HEK293 (cell line): Measurements from ENCODE around the gene PRKCA.

Source experiments
- CTCF ChIA-PET: fragments of 350-600 bp; formaldehyde crosslinking; extraction: SDS; loops from one replicate; lab custom pipeline; 2021; ENCODE audit warnings: antibody characterized with exemption; lab: Yijun Ruan, JAX
- POLR2A ChIA-PET: fragments of 300-600 bp; formaldehyde crosslinking; extraction: SDS; loops from one replicate; lab custom pipeline; 2020; ENCODE audit warnings: antibody characterized with exemption, inconsistent platforms; lab: Yijun Ruan, JAX
- H3K27ac ChIP-seq: fragments of 200-500 bp; sonication (Bioruptor generic); 2 replicates; pipeline ENCODE4 v1.5.1; 2014; ENCODE audit warnings: low read depth, low read length, control low read depth, inconsistent platforms; ENCODE audit errors: extremely low read depth
- H3K36me3 ChIP-seq, 2 experiments: fragments of 200-500 bp in 1 of 2; sonication (Bioruptor generic) in 1 of 2; 1 replicate in 1 of 2; 2 replicates in 1 of 2; pipeline ENCODE4 v1.5.1; 2014 to 2017; ENCODE audit warnings: inconsistent platforms in 2 of 2, low read length in 2 of 2; ENCODE audit not compliant: control insufficient read depth in 2 of 2, insufficient read depth in 1 of 2
- H3K4me1 ChIP-seq: fragments of 200-500 bp; sonication (Bioruptor generic); 2 replicates; pipeline ENCODE4 v1.5.1; 2014; ENCODE audit warnings: mild to moderate bottlenecking, low read length, inconsistent platforms; ENCODE audit not compliant: control insufficient read depth, insufficient read depth
- H3K4me3 ChIP-seq: 2 replicates; pipeline ENCODE4 v1.5.1; 2011; ENCODE audit warnings: low read depth, mild to moderate bottlenecking, control low read depth, low read length, moderate library complexity
- H3K9me3 ChIP-seq: fragments of 200-500 bp; sonication (Bioruptor generic); 2 replicates; pipeline ENCODE4 v1.5.1; 2014; ENCODE audit warnings: low read depth, low read length, inconsistent platforms; ENCODE audit not compliant: control insufficient read depth, insufficient read depth
- ATF2 ChIP-seq: fragments of 450-650 bp; formaldehyde crosslinking; IDR thresholded peaks from 2 replicates; pipeline ENCODE4 v1.5.1; 2016; ENCODE audit warnings: missing biosample characterization, missing genetic modification characterization, low read depth
- BCL6B ChIP-seq: fragments of 450-650 bp; formaldehyde crosslinking; IDR thresholded peaks from 2 replicates; pipeline ENCODE4 v1.5.1; 2017; ENCODE audit warnings: missing biosample characterization, missing genetic modification characterization
- EGR2 ChIP-seq: fragments of 450-650 bp; formaldehyde crosslinking; IDR thresholded peaks from 2 replicates; pipeline ENCODE4 v1.5.1; 2016; ENCODE audit warnings: low read depth, missing biosample characterization, missing genetic modification characterization
- SCRT1 ChIP-seq: fragments of 450-650 bp; formaldehyde crosslinking; IDR thresholded peaks from 2 replicates; pipeline ENCODE4 v1.5.1; 2016; ENCODE audit warnings: missing biosample characterization, missing genetic modification characterization, borderline replicate concordance
- SP2 ChIP-seq: fragments of 450-650 bp; formaldehyde crosslinking; IDR thresholded peaks from 2 replicates; pipeline ENCODE4 v1.5.1; 2016; ENCODE audit warnings: missing biosample characterization, missing genetic modification characterization
- TCF7L2 ChIP-seq: IDR thresholded peaks from 2 replicates; pipeline ENCODE4 v1.6.1; 2011; ENCODE audit warnings: low read depth, mild to moderate bottlenecking, inconsistent platforms, low read length, moderate library complexity, borderline replicate concordance
- ZBTB1 ChIP-seq: fragments of 450-650 bp; formaldehyde crosslinking; IDR thresholded peaks from 2 replicates; pipeline ENCODE4 v1.5.1; 2016; ENCODE audit warnings: missing biosample characterization, missing genetic modification characterization
- ZBTB21 ChIP-seq: fragments of 450-650 bp; formaldehyde crosslinking; IDR thresholded peaks from 2 replicates; pipeline ENCODE4 v1.5.1; 2017; ENCODE audit warnings: missing biosample characterization, missing genetic modification characterization
- ZNF133 ChIP-seq: fragments of 450-650 bp; formaldehyde crosslinking; IDR thresholded peaks from 2 replicates; pipeline ENCODE4 v1.5.1; 2016; ENCODE audit warnings: missing biosample characterization, missing genetic modification characterization
- ZNF155 ChIP-seq: fragments of 450-650 bp; formaldehyde crosslinking; IDR thresholded peaks from 2 replicates; pipeline ENCODE4 v1.5.1; 2016; ENCODE audit warnings: missing biosample characterization, missing genetic modification characterization
- ZNF292 ChIP-seq: fragments of 450-650 bp; formaldehyde crosslinking; IDR thresholded peaks from 2 replicates; pipeline ENCODE4 v1.5.1; 2016; ENCODE audit warnings: low read depth, missing biosample characterization, missing genetic modification characterization, borderline replicate concordance
- ZNF354C ChIP-seq: fragments of 450-650 bp; formaldehyde crosslinking; IDR thresholded peaks from 2 replicates; pipeline ENCODE4 v1.5.1; 2016; ENCODE audit warnings: missing biosample characterization, missing genetic modification characterization, low read depth, borderline replicate concordance
- ZNF366 ChIP-seq: fragments of 450-650 bp; formaldehyde crosslinking; conservative IDR thresholded peaks from 2 replicates; pipeline ENCODE4 v1.5.1; 2016; ENCODE audit warnings: missing biosample characterization, missing genetic modification characterization
- ZNF473 ChIP-seq: fragments of 450-650 bp; formaldehyde crosslinking; IDR thresholded peaks from 2 replicates; pipeline ENCODE4 v1.5.1; 2017; ENCODE audit warnings: missing biosample characterization, missing genetic modification characterization
- ZNF521 ChIP-seq: fragments of 450-650 bp; formaldehyde crosslinking; IDR thresholded peaks from 2 replicates; pipeline ENCODE4 v1.5.1; 2017; ENCODE audit warnings: missing biosample characterization, mild to moderate bottlenecking, missing genetic modification characterization
- ZNF530 ChIP-seq: fragments of 450-650 bp; formaldehyde crosslinking; IDR thresholded peaks from 2 replicates; pipeline ENCODE4 v1.5.1; 2016; ENCODE audit warnings: low read depth, missing biosample characterization, missing genetic modification characterization
- ZNF610 ChIP-seq: fragments of 450-650 bp; formaldehyde crosslinking; IDR thresholded peaks from 2 replicates; pipeline ENCODE4 v1.5.1; 2016; ENCODE audit warnings: missing biosample characterization, missing genetic modification characterization, borderline replicate concordance
- ZNF677 ChIP-seq: fragments of 450-650 bp; IDR thresholded peaks from 2 replicates; pipeline ENCODE4 v1.5.0; 2018; ENCODE audit warnings: missing biosample characterization, mild to moderate bottlenecking, missing genetic modification characterization, moderate library complexity
- TF ChIP-seq, protein P1 (sequence below): fragments of 450-650 bp; formaldehyde crosslinking; IDR thresholded peaks from 2 replicates; pipeline ENCODE4; 2016; ENCODE audit warnings: missing biosample characterization, missing genetic modification characterization
- TF ChIP-seq, protein P2 (sequence below): fragments of 450-650 bp; formaldehyde crosslinking; IDR thresholded peaks from 2 replicates; pipeline ENCODE4 v1.5.1; 2017; ENCODE audit warnings: missing biosample characterization, missing genetic modification characterization

Gene PRKCA

DNA sequence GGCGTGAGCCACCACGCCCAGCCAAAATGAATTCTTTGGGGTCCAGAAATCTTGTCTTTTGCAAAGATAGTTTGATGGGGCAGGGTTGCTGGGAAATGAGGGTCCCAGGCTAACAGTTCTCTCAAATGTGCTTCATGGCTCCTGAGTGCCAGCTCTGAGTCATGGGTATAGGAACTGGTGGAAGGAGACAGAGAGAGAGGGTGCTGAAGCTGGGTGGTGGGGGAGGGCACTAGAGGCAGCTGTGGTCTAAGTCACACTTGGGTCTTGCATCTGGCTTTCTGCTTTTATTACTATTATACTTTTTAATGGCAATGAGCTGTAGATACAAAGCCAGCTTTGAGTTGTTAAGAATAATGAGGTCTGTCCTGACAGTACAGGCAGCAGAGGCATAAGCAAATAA, 54.6 kb downstream of the PRKCA start:
- Histone ChIP-seq H3K4me1 (peaks cover 26% of the 10 kb centered on the region), H3K27ac (no peak overlapping the region), H3K4me3 (no peak overlapping the region), H3K36me3 (no peaks in the 10 kb centered on the region), H3K9me3 (no peaks in the 10 kb centered on the region)
- ChIA-PET POLR2A (no interaction called here), CTCF (no interaction called here)
- TF ChIP-seq ATF2 (tag by site-specific recombination): no peak
- no peak for TF ChIP-seq SP2 (tag by site-specific recombination)
- TF ChIP-seq ZNF530 (tag by site-specific recombination): no peak
- no peak for TF ChIP-seq SCRT1 (tag by site-specific recombination)
- no peak for TF ChIP-seq ZNF133 (tag by site-specific recombination)
- TF ChIP-seq ZBTB21 (tag by site-specific recombination): no peak
- TF ChIP-seq, protein P1, sequence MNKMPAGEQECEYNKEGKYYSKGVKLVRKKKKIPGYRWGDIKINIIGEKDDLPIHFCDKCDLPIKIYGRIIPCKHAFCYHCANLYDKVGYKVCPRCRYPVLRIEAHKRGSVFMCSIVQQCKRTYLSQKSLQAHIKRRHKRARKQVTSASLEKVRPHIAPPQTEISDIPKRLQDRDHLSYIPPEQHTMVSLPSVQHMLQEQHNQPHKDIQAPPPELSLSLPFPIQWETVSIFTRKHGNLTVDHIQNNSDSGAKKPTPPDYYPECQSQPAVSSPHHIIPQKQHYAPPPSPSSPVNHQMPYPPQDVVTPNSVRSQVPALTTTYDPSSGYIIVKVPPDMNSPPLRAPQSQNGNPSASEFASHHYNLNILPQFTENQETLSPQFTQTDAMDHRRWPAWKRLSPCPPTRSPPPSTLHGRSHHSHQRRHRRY (tag by site-specific recombination): no peak
- no peak for TF ChIP-seq EGR2 (tag by site-specific recombination)
- no peak for TF ChIP-seq ZNF155 (tag by site-specific recombination)
- no peak for TF ChIP-seq ZNF292 (tag by site-specific recombination)
- TF ChIP-seq TCF7L2: no peak
- TF ChIP-seq ZBTB1 (tag by site-specific recombination): no peak
- no peak for TF ChIP-seq ZNF521 (tag by site-specific recombination)
- TF ChIP-seq ZNF473 (tag by site-specific recombination): no peak
- TF ChIP-seq ZNF610 (tag by site-specific recombination): no peak
- TF ChIP-seq BCL6B (tag by site-specific recombination): no peak
- no peak for TF ChIP-seq ZNF677 (tag by site-specific recombination)
- TF ChIP-seq ZNF354C: no peak

- CTCF ChIA-PET: no interaction called here
- peaks cover 11% of the 10 kb centered on the region for H3K4me1 ChIP-seq
- H3K27ac ChIP-seq: no peak overlapping the region
- TF ChIP-seq ZNF366 (tag by site-specific recombination): no peak
- TF ChIP-seq, protein P2, sequence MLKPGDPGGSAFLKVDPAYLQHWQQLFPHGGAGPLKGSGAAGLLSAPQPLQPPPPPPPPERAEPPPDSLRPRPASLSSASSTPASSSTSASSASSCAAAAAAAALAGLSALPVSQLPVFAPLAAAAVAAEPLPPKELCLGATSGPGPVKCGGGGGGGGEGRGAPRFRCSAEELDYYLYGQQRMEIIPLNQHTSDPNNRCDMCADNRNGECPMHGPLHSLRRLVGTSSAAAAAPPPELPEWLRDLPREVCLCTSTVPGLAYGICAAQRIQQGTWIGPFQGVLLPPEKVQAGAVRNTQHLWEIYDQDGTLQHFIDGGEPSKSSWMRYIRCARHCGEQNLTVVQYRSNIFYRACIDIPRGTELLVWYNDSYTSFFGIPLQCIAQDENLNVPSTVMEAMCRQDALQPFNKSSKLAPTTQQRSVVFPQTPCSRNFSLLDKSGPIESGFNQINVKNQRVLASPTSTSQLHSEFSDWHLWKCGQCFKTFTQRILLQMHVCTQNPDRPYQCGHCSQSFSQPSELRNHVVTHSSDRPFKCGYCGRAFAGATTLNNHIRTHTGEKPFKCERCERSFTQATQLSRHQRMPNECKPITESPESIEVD (tag by site-specific recombination): peak; percentile 14; the same call in 1 of the 2 replicates
- H3K4me3 ChIP-seq: no peak overlapping the region
- H3K9me3 ChIP-seq: no peaks in the 10 kb centered on the region
- no peaks in the 10 kb centered on the region for H3K36me3 ChIP-seq
- POLR2A ChIA-PET: no interaction called here
These were observed 56.9 kb downstream of the PRKCA start for GRCh38 chr17:66359351-66359750.
